ENCODE data around the gene ATXN10.

- TF ChIP-seq CTCF (IDR thresholded peaks at IDR 0.05) = no peak
- TF ChIP-seq EP300 (IDR thresholded peaks at IDR 0.05) = no peak
- TF ChIP-seq POLR2A (IDR thresholded peaks at IDR 0.05) = no peak
These were observed 66.6 kb downstream of the ATXN10 start for GRCh38 chr22:45738206-45738605.
